Measurements from ENCODE around the gene EIF4G1.

The EIF4G1 gene

DNA sequence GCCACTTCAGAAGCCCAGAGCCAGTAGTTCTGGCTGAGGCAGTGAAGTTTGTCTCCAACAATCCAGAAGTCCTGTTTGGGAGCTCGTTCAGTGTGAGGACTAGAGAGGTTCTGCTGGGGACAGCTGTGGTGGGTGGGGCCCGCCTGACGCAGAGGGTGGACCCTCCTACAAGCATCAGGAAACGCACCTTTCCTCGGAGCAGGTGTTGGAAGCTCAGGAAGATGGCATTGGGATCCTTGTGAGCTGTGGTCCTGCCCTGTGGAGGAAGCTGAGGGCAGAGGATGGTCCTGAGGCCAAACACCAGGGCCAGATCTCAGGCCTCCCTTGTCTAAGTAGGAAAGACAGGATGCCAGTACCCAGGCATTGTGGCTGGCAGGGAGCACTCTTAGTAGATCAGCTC, 58.5 kb downstream of the EIF4G1 start:
- DNase-seq, result no peak

DNA sequence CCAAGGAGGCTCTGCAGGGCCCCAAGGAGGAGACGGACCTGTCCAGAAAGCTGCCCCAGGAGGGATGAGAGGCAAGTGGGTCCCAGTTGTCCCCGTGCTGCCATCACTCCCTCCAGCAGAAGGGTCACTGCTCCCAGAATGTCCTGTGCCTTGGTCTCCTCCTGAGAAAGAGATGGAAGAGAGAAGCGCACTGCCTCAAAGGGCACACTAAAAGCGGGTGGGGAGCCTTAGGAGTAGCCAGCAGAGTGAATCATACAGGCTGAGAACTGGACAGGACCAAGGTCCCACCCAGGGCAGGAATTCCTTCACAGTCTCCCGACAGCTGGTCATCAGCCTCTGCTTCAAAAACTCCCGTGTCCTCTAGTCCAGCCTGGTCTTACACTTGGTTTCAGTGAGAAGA, 59.0 kb downstream of the EIF4G1 start:
- no peak for DNase-seq

- DNase-seq, result no peak
Observed at GRCh38 chr3:184375747-184376461, 61.5 kb downstream of the EIF4G1 start.

DNA sequence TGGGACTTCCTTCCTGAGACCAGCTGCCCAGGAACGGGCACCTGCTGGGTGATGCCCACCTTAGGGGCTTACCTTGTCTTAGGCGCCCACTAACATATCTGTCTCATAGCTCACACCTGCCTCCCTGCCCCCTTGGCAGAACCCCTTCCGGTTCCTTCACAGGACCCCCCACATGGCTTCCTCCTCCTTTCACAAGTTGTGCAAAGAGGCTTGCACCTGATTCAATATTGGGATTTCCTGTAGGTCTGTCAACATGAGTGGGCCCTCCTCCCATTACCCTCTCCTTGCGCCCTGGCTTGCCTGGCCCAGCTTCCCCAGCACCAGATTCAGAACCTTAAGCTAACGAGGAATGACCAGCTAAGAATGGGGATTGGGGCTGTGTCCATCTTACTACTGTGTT, 63.0 kb downstream of the EIF4G1 start:
- DNase-seq, result no peak

GRCh38 chr3:184377882-184378445, 63.6 kb downstream of the EIF4G1 start, which contains the start of gene THPO:
Gene THPO (minus strand): TSS chr3:184378207. CDS start chr3:184376259, 1,948 bp downstream.
- no peak for DNase-seq

DNA sequence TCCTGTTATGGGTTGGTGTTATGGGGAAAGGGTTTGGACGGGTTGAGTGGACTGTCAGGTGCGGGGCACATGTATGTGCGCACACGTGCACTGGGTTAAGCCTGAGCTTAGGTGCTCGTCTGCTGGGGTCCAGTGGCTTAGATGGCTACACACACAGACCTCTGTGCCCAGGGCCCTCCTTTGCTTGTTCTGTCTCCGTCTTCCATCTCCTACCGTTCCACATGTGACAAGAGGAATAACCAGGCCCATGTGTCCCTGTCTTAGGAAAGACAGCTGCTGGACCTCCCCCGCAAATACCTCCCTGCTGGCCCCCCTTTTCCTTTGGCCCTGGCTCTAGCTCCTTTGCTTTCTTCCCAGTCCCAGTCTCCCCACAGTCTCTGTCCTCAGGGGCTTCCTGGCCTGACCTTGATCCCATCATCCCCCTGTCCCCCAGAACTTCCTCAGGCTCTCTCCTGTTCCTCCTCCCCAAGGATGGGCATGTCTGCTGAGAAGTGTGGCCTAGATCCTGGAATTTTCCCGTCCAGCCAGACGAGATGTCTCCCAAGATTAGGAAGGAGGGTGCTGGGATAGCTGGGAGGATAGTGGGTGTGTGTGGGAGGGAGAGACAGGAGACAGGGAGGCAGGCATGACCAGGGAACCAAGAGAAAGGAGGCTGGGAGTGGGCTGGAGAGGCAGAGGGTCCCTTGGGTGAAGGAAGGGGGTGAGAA, 64.4 kb downstream of the EIF4G1 start:
- no peak for DNase-seq

DNA sequence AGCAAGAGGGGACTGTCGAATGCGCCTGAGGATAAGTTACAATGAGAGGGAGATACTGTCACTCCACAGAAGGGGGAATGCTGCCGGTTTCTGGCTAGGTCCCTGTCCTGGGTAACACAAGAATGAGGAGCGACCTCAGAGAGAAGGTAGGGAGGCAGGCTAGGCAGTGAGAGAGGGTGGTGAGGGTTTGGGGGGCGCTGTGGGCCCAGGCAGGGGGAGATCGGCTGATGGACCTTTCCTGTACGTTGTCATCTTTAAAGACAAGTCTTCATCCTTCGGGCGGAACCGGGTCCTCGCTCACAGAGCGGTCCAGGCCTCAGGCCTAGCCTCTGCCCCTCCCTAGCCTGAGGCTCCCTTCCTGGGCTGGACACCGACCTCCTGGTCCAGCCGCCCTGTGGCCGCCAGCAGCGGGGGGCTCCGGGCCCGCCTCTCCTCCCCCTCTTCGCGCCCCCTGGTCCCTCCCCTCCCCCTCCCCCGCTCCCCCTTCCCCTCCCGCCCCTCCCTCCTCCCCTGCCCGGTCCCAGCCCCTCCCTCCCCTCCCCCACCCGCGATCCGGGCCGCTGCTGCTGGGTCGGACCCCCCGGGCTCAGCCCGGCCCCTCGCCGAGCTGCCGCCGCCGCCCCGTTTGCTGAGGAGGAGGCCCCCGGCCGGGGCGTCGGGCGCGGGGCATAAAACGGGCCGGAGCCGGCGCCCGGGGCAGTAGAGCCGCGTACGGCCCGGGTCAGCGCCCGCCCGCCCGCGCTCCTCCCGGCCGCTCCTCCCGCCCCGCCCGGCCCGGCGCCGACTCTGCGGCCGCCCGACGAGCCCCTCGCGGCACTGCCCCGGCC, 65.2 kb downstream of the EIF4G1 start, which contains the start of gene CHRD:
Gene CHRD (plus strand): TSS at position 697 of the 827 bp plus-strand sequence. CDS start 265 bp downstream, outside the sequence.
- no peak for DNase-seq

DNA sequence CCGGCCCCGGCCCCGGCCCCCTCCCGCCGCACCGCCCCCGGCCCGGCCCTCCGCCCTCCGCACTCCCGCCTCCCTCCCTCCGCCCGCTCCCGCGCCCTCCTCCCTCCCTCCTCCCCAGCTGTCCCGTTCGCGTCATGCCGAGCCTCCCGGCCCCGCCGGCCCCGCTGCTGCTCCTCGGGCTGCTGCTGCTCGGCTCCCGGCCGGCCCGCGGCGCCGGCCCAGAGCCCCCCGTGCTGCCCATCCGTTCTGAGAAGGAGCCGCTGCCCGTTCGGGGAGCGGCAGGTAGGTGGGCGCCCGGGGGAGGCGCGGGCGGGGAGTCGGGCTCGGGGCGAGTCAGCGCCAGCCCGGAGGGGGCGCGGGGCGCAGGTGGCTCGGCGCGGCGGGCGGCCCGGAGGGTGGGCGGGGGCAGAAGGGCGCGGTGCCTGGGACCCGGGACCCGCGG, 65.8 kb downstream of the EIF4G1 start:
- DNase-seq, result no peak

DNA sequence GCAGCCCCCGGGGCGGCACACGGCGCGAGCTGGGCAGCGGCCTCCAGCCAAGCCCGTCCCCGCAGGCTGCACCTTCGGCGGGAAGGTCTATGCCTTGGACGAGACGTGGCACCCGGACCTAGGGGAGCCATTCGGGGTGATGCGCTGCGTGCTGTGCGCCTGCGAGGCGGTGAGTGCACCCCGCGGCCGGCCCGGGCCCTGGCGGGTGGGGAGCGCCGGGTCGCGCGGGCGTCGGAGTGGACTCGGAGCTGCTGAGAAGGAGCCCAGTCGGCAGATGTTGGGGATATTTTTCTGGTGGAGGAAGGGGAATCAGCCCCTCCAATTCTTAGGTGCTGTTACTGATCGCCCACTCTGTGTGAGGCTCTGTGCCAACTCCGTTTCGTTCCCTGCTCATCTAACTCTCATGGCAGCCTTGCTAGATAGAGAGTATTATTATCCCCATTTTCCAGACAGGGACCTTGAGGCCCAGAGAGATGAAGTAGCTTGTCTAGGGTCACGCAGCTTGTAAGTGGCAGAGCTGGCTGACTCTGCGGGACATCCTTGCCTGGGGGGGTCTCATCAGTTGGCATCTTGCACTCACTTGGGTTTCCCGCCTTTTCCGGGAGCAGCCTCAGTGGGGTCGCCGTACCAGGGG, 66.3 kb downstream of the EIF4G1 start:
- no peak for DNase-seq

DNA sequence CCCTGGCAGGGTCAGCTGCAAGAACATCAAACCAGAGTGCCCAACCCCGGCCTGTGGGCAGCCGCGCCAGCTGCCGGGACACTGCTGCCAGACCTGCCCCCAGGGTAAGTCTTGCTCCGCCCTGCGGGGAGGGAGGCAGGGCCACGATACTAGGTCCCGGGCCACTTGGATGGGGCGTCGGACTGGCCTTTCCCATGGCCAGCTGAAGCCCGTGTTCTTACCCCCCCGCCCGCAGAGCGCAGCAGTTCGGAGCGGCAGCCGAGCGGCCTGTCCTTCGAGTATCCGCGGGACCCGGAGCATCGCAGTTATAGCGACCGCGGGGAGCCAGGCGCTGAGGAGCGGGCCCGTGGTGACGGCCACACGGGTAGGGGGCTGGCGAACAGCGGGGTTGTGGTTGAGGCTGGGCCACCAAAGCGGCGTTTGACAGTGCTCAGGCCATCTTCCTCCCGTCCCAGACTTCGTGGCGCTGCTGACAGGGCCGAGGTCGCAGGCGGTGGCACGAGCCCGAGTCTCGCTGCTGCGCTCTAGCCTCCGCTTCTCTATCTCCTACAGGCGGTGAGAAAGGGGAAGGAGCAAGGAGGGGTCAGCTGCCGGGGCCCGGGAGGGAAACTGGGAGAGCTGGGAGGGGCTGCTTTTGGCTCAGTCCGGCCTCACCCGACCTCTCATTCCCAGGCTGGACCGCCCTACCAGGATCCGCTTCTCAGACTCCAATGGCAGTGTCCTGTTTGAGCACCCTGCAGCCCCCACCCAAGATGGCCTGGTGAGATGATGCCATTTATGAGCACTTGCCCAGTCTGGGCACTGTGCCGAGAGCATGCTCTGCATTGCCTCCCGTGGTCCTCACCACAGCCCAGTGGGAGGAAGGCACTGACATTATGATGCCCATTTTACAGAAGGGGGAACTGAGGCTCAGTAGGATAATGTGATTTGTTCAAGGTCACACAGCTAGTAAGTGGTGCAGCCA, 67.1 kb downstream of the EIF4G1 start:
- DNase-seq, result no peak

- no peak for DNase-seq
Observed at GRCh38 chr3:184382326-184383032, 68.1 kb downstream of the EIF4G1 start.

DNA sequence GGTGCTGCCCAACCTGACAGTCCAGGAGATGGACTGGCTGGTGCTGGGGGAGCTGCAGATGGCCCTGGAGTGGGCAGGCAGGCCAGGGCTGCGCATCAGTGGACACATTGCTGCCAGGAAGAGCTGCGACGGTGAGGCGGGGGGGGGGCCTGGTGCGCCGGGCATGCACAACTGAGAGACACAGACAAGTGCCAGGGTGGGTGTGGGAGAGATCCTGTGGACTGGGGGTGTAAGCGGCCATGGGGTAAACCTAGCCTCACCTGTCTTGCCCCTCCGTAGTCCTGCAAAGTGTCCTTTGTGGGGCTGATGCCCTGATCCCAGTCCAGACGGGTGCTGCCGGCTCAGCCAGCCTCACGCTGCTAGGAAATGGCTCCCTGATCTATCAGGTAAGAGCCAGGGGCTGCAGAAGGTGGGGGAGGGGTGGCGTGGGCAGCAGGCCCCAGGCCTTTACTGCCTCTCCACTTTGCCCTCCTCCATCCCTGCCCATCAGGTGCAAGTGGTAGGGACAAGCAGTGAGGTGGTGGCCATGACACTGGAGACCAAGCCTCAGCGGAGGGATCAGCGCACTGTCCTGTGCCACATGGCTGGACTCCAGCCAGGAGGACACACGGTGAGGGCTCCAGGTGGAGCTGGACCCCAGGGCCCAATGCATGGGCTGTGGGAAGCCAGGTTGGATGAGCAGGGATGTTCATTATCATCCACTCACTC, 68.8 kb downstream of the EIF4G1 start:
- no peak for DNase-seq

DNA sequence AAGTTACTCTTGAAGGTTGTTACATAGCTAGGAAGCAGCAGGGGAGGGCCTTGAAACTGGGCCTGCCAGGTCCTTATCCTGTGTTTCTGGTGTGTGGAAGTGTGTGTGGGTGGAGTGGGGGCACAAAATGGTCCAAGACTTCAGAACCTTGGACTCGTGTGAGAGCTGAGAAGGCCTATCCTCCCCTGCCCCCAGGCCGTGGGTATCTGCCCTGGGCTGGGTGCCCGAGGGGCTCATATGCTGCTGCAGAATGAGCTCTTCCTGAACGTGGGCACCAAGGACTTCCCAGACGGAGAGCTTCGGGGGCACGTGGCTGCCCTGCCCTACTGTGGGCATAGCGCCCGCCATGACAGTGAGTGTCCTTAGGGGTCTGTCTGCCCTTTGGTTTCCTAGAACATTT, 69.9 kb downstream of the EIF4G1 start:
- DNase-seq, result no peak

Measured in NCI-H2029 treated with DMSO at 0.1 percent for 48 hours (cell line).